GM18868 (cell line): ENCODE results near the gene CCKAR.
"Not testable (repeated sequence)": the region's sequence is repeated elsewhere in the genome, so short reads cannot be mapped to it uniquely, and the experiment has no call there.

ENCODE experiments used
- ATAC-seq: cut with Tn5 transposase; IDR thresholded peaks from one replicate; pipeline ENCODE4 v1.9.1; 2021; ENCODE audit warnings: mild to moderate bottlenecking, moderate library complexity; ENCODE audit not compliant: unreplicated experiment

Gene CCKAR

DNA sequence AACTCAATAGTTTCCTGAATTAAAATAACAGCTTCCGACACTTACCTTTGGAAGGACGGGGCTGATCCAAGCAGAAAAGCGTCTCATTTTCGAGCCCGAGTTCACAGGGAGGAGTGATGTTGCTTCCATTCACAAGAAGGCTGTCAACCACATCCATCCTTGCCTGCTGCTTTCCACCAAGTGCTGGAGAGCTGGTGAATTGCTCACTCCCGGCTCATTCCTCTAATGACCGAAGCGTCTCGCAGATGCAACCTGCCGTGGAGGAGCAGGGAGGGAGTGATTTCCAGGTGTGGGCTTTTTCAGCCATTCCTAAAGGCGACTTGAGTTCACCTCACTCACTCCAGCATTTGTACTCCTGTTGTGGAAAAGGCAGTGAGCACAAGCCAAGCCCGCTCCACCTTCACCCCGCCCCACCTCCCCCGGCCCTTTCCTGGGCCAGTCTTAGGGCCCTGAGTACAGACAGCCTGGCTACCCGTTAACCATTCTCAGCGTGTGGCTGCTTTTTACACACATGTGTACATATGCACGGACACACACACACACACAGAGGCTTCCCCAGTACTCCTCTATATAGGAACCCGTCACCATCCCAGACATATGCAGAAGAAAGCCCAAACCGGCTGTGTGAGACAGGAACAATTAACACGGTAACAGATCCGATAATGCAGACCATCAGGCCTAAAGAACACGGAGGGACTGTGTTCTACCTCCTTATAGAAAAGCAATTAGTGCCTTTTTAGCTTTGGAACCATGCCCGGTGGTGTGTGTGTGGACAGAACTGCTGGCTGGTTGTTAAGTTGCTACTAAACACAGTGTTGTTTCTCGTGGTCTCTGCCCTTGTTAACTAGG is at the start of gene CCKAR:
Gene CCKAR, minus strand, starts transcription at position 374 of the 849 bp plus-strand sequence. Its CDS starts 217 bp downstream, at position 157.
- no peak for ATAC-seq

DNA sequence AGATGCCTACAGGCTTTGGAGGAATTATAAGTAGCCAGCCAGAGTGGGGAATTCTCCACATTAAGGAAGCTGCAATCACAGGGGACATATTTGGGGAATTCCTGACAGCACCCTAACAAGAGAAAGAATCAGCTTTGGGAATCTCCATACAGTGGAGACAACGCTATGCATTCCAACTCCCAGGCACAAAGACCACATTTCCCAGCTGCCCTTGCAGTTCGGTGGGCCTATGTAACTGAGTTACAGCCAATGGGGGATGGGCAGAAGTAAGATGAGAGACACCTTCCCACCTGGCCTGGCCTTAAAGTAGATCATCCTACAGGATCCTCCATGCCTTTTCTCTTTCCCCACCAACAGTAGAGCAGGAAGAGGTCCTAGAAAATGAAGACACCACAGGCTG is 43.4 kb upstream of the CCKAR start:
- no peak for ATAC-seq

GRCh38 chr4:26531491-26532116 is 41.3 kb upstream of the CCKAR start:
- no peak for ATAC-seq

DNA sequence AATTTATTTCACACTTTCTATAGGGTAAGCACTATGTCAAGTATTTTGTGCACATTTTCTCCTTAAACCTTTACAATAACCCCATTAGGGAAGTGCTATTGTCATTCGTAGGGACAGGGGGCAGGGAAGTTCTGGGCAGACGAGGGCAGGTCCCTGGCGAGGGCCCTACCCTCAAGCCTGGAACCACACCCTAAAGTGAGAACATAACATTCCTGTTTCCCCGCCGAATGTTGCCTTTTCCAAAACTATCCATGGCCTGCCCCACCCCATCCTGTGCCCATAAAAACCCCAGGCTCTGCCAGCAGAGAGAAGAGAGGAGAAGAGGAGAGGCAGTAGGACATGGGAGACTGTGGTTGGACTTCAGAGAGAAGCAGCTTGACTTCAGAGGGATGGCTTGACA is 39.8 kb upstream of the CCKAR start:
- no peak for ATAC-seq

- ATAC-seq: no peak
These were observed 39.2 kb upstream of the CCKAR start for GRCh38 chr4:26529479-26529878.

DNA sequence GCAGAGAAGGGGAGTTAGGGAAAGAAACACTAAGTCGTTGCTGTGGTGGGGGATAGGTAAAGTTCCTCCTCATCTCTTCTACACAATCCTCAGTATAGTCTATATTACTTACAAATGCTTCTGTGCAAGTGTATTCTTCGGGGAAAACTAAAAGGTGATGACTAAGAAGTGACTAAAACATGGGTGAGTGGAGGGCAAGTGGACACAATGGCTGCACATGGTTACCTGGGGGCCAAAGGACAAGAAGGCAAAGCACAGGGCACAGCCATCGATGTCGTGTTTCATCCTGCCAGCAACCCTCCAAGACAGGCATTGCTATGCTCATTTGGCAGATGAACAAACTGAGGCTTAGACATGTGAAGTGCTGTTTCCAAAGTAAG is 35.5 kb upstream of the CCKAR start:
- ATAC-seq: no peak

- no peak for ATAC-seq
These were observed 35.0 kb upstream of the CCKAR start for GRCh38 chr4:26525136-26525770.

DNA sequence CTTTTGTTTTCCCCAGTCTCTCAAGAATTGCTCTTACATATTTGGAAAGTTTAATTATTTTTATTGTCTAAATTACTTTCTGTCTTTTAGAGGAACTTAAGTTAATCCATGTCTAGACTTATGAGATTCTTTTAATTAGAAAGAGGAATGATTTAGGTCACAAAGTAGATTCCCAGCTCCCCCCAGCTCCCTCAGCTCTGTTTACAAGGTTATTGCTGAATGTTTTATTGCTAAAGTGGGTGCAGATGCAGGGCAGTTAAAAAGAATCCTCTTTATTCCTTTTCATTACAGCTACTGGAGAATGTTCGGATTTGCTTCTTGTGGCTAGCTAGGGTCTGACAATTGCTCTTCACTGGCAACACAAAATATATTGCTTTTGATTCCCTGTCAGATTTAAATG is 33.7 kb upstream of the CCKAR start:
- ATAC-seq: no peak

DNA sequence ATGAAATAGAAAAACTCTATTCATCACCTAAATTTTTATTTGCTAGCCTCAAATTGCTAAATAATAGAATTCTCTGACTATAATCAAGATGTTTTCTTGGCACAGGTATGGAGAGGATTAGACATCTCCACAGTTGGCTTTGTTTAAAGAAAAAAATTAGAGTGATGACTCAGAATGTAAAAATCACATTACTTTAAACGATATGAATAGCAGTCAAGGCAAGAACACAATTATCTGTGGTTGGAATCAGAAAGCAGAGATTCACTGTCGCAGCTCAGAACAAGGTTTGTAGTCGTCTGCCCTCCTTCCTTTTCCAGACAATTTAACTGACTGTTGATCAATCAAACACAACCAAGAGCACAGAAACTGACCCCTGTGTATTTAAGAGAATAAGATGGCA is 32.2 kb upstream of the CCKAR start:
- no peak for ATAC-seq

DNA sequence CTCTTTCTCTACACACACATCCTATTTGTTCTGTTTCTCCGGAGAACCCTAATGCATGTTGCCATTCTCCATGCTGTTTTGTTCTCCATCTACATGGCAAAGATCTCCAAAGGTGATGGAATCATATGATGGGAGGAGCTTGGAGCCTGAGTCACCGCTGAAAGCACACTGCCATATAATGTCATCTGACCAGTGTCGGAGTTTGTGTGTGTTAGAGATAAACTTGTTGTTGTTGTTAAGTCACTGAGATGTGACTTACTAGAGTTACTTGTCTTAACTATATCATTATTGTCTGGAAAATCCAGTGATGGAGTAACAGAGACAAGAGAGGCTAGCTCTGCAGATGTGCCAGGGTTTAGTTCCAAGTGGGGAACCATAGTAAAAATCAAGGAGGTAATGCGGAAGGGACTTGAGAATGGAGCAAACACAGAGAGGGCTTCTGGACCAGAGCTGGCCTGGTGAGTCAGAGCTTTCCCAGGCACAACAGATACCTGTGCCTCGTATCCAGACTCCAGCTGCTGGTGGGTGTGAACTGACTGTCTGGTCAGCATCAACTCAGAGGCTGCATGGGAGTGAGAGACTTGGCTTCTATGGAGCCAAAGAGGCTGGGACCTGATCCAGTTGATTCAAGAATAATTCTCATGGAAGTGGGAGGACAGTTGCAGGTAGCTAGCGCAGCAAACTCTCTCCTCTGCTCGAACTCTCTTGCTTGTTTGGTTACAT is 30.6 kb upstream of the CCKAR start:
- no peak for ATAC-seq

DNA sequence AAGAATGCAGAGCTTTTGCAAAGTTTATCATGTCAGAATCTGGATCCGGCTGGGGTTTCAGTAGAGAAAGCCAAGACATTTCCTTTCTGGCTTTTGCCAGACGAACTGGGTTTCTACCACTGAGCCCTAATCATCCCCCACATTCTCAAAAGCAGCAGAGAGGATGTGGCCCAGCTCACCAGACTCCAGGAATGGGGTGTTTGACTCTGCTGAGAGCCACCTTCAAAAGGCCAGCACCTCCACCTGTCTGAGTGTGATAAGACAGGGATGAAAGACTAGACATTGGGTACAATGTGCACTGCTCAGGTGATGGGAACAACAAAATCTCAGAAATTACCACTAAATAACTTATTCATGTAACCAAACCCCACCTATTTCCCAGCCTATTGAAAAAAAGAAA is 25.7 kb upstream of the CCKAR start:
- ATAC-seq: no peak

DNA sequence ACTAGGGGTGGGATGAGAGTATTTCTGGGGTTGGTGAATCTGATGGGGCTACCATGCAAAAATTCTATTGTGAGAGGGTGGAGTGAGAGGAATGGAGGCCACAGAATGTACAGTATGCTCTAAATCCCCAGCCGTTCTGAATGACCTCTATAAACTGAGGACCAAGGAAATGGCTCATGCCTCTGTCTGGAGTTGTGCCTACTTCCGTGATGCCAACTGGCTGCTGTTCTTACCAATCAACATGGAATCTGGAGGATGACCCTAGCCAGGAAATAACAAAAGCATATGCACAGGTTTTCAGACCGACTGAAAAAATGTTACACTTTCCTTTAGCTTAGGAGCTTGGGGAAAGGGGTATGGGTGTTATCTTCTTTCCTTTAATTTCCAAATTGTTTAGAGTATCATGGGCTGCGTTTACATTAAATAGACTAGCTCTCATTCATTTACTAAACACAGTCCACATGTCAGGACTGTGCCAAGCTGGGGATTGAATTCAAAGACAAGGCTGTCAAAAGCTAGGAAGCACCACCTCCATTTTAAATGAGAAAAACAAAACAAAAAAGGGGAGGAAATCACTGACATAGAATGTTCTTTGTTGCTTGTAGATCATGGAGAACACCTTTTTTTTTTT is 20.2 kb upstream of the CCKAR start:
- no peak for ATAC-seq

- no peak for ATAC-seq
These were observed 19.5 kb upstream of the CCKAR start for GRCh38 chr4:26509681-26510333.

DNA sequence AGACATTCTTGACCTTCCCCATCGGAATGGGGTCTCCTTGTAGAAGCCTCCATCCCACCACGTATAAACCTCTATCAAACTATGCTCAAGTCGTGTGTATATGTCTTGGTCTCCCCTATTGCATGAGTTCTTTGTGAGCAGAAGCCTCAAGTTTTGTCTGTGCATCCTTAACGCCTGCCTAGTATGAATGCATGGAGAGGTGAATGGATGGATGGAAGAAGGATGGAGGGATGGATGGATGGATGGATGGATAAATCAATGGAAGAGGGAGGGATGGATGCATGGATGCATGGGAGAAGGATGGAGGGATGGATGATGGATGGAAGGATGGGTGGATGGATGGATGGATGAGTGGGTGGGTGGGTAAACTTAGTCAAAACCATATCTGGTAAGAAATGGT is 17.0 kb upstream of the CCKAR start:
- no peak for ATAC-seq

GRCh38 chr4:26503844-26504243 is 13.6 kb upstream of the CCKAR start:
- ATAC-seq: no peak

GRCh38 chr4:26503427-26503826 is 13.1 kb upstream of the CCKAR start:
- no peak for ATAC-seq

GRCh38 chr4:26500565-26500999 is 10.3 kb upstream of the CCKAR start:
- ATAC-seq: not testable (repeated sequence)

GRCh38 chr4:26496207-26496783 is 6.0 kb upstream of the CCKAR start:
- ATAC-seq: no peak

DNA sequence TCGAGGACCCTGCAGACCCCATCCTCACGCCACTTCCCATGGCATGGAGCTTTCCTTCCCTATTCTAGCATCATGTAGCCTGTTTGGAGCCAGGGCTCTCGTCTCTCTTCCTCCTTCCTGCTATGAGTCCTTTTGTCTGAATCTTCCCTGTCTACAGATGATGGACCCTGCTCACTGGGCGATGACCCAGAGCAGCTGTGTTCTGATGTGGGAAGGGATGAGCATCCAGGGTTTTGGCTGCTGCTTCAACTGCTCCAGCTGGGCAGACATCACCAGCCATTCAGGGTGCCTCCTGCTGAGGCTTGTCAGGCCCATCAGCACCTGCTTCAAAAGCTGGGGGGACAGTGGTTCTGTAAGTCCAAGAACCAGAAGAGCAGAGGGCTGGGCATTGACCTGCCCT is 3.2 kb upstream of the CCKAR start:
- ATAC-seq: no peak
